ENCODE results near the gene CDH12.
"Not testable (repeated sequence)": the region's sequence is repeated elsewhere in the genome, so short reads cannot be mapped to it uniquely, and the experiment has no call there.

Gene CDH12

DNA sequence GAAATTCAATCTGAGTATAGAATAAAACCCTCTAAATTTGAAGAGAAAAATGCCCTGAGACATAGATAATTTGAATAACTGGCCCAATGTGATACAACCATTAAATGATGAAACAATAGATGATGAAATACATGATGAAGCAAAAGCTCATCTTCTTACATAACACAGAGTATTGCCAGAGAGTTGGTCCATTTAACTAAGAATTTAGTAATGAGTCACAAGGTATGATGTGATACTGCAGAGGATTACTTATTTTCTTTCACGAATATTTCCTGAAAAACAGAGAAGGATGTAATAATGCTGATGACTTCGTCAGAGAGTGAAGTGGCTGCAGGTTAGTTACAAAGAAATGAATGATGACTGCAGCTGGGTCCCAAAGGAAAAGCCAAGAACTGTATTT, 379.3 kb downstream of the CDH12 start:
- in situ Hi-C loops (cut with MboI; ENCODE audit: low sequenced_read_pairs) = no loop called here

DNA sequence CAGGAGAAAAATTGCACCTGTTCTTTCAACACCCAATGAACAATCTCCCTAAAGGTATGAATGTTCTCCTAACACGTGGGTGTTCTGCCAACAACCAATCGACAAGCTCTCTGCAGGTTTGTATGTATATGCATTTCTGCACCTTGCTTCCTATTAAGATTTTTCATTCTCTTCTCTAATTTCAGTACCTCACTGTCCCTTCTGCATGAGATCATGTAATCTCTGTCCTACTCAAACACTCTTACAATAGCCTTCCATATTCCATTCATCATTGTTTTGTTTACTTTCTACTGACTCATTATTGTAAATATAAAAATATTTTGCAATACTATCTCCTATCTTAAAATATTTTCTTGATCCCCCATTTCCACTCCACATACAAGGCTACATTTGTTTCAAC, 382.0 kb downstream of the CDH12 start:
- in situ Hi-C loops (cut with MboI; ENCODE audit: low sequenced_read_pairs) = no loop called here

DNA sequence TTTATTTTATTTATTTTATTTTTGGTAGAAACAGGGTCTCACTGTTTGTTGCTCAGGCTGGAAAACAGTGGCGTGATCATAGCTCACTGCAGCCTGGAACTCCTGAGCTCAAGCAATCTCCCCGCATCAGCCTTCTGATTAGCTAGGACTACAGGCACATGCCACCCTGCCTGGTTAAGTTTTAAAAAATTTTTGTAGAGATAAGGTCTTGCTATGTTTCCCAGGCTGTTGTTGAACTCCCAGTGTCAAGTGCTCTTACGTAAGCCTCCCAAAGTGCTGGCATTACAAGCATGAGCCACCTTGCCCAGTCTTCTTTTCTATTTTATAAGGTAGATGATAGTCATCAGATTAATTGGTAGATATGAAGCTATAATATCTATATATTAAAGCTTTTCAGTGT, 382.7 kb downstream of the CDH12 start:
- in situ Hi-C loops (cut with MboI; ENCODE audit: low sequenced_read_pairs) = no loop called here

DNA sequence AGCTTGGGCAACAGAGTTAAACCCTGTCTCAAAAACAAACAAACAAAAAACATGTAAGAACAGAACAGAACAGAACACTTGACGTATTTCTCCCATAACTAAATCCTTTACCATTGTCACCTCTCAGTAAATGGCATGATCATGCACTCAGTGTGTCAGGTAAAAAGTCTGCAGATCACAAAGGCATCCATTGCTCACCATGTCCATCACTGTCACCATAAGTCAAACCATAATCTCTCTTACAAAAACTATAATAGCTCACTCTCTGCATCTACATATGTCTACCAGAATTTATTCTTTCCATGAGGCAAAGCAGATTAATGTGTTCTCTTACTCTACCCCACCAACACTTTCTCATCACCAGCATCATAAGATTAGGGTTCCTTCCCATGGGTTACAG, 387.5 kb downstream of the CDH12 start:
- in situ Hi-C loops (cut with MboI; ENCODE audit: low sequenced_read_pairs) = no loop called here

DNA sequence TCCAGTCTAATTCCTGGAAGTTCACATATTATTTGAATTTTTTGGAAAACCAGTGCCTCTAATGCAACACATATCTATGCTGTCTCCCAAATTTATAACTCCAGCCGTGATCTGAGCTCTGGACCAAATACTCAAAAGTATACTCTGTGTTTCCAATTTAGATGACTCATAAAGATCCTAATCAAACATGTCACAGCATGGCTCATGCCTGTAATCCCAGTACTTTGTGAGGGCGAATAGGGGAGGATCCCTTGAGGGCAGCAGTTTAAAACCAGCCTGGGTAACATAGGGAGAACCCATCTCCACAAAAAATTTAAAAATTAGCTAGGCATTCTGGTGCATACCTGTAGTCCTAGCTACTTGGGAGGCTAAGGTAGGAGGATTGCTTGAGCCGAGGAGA, 388.0 kb downstream of the CDH12 start:
- in situ Hi-C loops (cut with MboI; ENCODE audit: low sequenced_read_pairs) = no loop called here

DNA sequence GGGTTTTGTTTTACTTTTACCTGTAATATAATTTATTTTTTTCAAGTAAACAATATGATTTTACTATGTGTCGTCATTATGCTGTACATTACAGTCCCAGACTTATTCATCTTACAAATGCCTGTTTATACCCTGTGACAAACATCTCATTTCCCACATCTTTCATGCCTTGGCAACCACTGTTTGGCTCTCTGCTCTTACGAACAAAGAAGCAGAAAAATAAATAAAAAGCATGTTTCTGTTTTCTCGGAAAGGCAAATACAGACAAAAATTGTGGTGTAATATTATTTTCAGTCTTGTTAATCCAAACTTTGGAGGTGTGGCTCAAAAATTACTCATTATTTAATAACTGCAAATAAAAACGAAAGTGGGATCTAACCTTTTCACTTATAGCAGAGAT, 393.0 kb downstream of the CDH12 start:
- in situ Hi-C loops (cut with MboI; ENCODE audit: low sequenced_read_pairs) = no loop called here

DNA sequence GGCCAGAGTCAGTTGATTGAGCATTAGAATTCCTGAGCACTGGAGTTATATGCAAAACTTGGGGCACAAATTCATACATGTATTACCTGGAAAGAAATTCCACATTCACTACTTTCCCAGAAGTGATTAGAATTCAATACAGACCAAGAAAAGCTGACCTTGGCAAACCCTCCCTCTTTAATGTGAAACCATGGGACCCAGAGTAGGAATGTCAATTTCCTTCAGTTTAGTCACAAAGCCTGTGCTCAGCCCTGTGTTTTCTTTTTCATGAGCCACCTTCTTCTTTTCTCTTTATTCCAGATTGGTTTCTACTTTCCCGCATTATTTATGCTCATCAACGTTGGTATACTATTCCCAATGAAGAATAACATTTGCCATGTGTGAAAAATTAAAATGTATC, 420.2 kb downstream of the CDH12 start:
- in situ Hi-C loops (cut with MboI; ENCODE audit: low sequenced_read_pairs) = no loop called here

DNA sequence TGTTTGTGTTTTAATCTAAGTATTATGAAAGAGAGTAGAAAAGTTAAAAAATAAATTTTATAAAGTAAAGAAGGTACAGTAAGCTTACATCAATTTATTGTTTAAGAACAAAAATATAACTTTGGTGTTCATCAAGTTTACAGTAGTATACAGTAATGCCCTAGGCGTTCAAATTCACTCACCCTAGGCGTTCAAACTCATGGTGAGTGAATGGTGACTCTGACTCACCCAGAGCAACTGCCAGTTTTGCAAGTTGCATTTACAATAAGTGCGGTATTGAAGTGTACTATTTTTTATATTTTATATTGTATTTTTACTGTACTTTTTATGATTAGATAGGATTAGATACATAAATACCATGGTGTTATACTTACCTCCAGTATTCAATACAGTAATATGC, 421.3 kb downstream of the CDH12 start:
- in situ Hi-C loops (cut with MboI; ENCODE audit: low sequenced_read_pairs) = no loop called here

DNA sequence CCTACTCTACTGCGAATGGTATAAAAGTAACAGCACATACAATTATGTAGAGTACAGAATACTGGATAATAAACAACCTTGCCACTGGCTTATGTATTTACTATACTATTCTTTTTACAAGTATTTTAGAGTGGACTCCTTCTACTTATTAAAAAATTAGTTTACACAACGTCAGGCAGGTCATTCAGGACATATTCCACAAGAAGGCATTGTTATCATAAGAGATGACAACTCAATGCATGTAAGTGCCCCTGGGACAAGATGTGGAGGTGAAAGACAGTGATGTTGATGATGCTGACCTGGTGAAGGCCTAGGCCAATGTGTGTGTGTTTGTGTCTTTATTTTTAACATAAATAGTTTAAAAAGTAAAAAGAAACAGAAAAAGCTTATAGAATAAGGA, 421.7 kb downstream of the CDH12 start:
- in situ Hi-C loops (cut with MboI; ENCODE audit: low sequenced_read_pairs) = no loop called here

DNA sequence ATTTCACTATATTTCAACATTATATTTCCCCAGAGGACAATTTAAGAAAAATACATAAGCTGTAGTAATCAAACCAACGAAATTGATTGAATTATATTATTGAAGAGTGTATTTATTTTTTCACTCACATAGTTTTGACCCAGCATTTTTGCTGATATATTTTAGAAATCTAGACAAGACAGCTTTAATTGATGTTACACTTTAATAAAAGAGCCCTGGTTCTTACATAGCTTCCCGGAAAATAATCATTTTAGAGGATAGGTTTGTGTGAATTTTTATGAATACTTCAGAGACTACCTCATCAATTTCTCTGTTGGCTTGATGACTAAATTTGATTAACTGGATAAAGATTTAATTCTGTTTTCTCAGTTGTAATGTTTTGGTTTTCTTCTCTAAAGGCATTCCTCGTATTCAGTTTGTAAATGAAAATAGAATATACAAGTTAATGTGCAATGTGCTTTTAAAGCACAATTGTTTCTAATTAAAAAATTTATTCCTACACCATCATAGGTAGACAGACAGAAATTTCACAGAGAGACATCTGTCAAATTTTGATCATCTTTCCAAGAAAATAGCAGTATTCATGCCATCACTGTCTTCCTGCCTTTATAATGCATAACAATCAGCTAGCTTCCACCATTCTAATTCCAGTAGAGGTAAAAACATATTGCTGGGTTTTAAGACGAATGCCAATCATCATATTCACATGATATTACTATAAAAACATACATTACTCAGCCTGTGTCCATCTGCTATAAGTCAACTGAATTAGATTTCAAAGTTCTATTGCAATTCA, 441.4 kb downstream of the CDH12 start:
- in situ Hi-C loops (cut with MboI; ENCODE audit: low sequenced_read_pairs) = no loop called here

DNA sequence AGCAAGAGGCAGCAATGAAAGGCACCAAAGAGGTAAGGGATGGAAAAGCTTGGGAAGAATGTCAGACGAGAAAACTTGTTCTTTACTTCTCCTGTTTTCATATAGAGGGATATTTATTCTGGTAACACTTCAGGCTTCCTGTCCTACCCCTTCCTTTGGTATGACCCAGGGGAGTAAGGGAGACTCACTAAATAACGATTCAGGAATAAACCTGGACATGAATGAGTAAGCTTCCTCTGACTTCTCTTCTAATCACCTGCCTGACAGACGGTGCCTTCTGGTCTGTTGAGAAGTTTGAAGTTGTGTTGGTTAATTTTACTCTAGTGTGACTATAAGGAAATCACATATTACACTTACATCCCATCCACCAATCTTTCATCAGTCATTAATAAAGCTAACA, 461.2 kb downstream of the CDH12 start:
- in situ Hi-C loops (cut with MboI; ENCODE audit: low sequenced_read_pairs) = no loop called here

DNA sequence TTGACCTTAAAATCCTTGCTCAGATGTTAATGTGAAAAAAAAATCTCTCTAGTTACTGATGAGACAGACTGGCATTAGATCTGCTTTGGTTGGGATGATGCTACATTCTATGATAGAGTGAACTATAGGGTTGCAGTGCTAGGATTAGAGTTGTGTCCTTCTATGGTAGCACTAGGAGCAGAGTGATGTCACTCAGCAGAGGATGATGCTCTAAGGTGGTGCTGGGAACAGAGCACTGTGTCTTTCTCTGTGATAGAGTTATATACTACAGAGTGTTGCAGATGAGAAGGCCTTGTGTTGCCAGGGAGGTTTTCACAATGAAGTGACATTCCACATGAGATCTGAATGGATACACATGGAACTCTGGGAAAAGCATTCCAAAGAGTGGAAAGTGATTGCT, 462.3 kb downstream of the CDH12 start:
- in situ Hi-C loops (cut with MboI; ENCODE audit: low sequenced_read_pairs) = no loop called here

DNA sequence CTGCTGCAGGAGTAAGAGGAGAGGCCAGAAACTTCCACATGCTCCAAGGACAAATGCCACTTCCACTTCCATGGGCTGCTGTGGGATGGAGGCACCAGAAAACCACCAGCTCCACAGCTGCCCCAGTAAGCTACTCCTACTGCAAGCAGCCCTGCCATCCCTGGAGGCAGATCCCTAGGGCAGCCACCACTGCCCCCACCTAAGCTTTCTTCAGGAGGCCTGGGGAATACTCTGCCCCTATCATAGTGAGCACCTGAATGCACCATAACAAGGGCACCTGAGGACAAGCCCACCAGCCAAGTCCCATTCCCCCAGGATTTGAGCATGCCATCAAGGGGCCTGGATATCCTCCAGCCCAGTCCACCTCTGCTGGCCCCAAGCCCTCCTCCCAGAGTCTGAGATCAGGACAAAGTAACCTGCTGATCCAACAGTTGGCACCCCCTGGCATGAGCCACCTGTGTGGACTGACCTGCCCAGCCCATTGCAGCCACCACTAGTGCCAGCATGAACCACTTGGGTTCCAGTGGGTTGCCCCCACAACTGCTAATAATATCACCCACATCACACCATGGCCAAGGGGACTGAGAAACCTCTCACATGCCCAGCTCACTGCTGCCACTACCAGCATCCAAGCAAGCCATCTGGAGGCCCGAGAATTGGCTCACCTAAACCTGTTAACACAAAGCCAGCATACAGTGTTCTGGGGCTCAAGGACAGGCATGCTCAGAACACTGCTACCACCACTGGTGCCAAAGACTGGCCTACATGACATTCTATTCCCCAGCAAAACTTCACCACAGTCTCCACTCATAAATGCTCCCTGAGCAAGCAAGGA, 480.1 kb downstream of the CDH12 start:
- in situ Hi-C loops (cut with MboI; ENCODE audit: low sequenced_read_pairs) = no loop called here

DNA sequence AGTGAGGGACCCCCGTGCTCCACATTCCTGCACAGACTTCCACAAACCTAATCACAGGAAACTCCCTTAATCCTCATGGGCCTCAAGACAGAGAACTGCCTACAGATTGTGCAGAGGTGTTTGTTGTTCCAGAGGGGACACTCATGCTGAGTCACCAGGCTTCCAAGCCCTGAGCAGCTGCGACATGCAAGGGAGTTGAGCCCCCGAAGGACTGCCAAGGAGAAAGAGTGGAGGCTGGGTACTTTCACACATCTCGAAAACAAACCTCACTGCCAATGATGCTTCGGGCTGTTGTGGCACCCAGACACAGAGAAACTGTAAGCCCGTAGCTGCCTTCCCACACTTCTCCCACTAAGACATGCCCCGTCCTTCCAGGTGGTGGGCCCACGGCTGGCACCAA, 480.8 kb downstream of the CDH12 start:
- in situ Hi-C loops (cut with MboI; ENCODE audit: low sequenced_read_pairs) = no loop called here

DNA sequence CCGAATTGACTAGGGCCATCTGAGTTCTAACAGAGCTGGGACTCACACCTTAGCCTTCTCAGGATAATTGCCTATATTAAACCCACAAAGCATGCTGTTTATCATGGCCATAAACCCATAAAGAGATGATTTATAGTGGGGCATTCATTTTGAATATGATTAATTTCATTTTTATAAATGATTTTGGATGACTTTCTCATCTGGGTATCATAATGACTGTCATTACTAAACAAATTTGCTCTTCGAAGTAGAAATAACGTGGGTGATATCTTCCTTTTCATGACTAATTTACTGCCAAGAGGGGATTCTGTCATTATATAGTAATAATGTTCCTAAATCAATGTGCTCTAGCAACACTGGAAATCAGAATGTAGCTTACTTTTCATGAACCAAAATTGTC, 498.2 kb downstream of the CDH12 start:
- in situ Hi-C loops (cut with MboI; ENCODE audit: low sequenced_read_pairs) = no loop called here

DNA sequence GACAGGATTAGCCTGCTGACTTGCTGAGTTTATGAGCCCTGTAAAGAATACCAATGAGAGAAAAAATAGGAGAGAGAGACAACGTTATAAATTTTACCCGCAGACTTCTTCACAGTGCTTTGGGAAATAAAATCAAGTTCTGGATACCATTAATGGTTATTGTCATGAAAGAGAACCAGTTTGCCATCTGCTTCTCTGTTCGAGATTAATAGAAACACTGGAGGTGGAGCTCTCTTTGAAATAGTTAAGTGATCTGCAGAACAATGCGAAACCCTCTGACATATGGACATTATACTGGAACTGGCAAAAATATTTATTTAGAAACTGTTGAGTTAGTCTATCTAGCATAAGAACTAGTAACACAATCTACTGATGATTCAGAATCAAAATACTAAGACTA, 500.7 kb downstream of the CDH12 start:
- in situ Hi-C loops (cut with MboI; ENCODE audit: low sequenced_read_pairs) = no loop called here

DNA sequence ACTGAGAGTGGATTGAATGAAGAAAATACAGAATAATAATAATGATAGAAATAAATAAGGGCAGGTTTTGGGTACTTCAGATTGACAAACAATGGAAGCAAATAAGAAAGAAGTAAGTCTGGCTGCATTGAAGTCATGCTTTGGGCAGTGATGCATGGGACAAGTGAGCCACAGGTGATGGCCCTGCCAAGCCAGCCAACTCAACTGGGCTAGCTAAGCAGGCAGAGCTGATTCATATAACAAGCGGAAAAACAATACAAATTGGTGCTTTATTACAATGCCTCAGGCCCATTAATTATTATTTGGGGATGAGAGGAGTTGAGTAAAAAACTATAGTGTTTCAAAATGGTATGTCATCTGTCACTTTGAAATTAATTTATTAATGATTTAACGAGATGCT, 502.0 kb downstream of the CDH12 start:
- in situ Hi-C loops (cut with MboI; ENCODE audit: low sequenced_read_pairs) = no loop called here

DNA sequence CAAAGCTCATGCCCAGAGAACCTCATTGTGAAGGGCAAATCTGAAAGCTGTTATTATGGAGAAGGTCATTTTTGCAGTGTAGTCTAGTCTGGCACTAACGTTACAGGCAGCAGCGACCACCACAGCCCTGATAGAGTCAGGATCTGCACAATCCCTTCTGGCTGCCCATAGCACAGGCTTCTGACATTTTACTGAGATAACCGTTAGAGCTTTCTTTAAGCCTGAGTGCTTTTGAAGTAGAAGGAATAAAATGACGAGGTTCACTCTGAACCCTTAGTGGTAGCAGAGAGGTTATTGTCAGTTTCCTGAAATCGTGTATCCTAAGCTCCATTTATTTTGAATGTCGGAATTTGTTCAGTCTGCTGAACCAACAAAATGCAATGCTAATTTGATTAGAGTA, 505.1 kb downstream of the CDH12 start:
- in situ Hi-C loops (cut with MboI; ENCODE audit: low sequenced_read_pairs) = no loop called here

DNA sequence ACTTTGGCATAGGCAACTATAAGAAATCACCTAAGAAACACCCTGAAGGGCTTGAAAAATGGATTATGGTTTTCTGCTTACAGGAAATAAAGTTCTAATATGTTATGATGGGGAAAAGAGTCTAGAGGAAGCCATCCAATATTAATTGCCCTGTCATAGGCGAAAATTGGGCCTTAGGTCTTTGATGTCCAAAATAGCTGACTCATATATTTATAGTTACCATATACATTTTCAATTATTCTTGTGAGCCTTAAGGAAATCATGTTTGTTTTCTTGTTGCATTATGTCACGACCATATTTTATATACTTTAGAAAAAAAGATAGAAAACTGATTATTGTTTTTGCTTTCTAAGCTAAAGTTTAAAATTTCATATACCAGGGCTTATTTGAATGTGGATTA, 509.1 kb downstream of the CDH12 start:
- in situ Hi-C loops (cut with MboI; ENCODE audit: low sequenced_read_pairs) = no loop called here

DNA sequence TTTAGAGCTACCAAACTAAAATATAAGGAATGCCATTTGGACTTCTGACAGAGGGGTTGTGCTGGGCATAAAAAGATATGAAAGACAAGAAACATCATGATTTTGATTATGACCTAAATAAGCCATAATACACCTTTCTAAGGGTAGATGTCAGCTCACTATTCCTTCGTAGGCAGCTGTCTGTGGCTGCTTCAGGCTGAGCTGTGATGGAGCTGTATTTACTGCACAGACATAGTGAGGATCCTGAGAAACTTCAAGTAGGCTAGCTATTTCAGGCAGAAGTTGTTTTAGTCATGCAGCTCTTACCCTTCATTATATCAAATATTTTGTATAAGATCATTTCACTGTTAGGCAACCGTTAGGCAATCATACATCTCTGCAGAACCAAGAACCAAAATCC, 511.7 kb downstream of the CDH12 start:
- in situ Hi-C loops (cut with MboI; ENCODE audit: low sequenced_read_pairs) = no loop called here

DNA sequence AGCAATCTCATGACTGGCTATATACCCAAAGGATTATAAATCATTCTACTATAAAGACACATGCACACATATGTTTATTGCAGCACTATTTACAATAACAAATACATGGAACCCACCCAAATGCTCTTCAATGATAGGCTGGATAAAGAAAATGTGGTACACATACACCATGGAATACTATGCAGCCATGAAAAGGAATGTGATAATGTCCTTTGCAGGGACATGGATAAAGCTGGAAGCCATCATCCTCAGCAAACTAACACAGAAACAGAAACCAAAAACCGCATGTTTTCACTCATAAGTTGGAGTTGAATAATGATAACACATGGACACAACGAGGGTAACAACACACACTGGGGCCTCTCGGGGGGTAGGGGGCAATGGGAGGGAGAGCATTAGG, 520.2 kb downstream of the CDH12 start:
- in situ Hi-C loops (cut with MboI; ENCODE audit: low sequenced_read_pairs) = not testable (repeated sequence)

DNA sequence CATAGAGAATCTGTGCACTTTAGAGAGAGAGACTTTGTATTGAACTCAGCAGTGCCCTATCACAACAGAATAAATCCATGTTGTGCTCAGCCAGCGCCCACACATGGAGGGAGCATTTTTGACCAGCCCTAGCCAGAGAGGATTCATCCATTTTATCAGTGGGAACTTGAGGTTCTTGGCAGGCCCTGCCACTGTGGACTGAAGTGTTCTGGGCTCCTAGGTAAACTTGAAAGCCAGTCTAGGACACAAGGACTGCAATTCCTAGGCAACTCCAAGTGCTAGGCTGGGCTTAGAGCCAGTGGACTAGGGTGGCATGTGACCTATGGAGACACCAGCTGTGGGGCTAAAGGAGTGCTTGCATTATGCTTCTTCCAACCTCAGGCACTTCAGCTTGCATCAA, 523.5 kb downstream of the CDH12 start:
- in situ Hi-C loops (cut with MboI; ENCODE audit: low sequenced_read_pairs) = no loop called here

Measured in HL-60/S4 treated with retinoic acid at 250 ng/mL for 4 days and 3 days (cell line).